D341Med (cell line): ENCODE measurements around the gene RAB3GAP2.
"Not testable (repeated sequence)": the region's sequence is repeated elsewhere in the genome, so short reads cannot be mapped to it uniquely, and the experiment has no call there.

Source experiments
- DNase-seq: peaks from one replicate; pipeline ENCODE4 v3.0.0; 2012; ENCODE audit warnings: low spot score

The RAB3GAP2 gene

GRCh38 chr1:220236278-220236677 lies 36.0 kb downstream of the RAB3GAP2 start:
- DNase-seq, result not testable (repeated sequence)

DNA sequence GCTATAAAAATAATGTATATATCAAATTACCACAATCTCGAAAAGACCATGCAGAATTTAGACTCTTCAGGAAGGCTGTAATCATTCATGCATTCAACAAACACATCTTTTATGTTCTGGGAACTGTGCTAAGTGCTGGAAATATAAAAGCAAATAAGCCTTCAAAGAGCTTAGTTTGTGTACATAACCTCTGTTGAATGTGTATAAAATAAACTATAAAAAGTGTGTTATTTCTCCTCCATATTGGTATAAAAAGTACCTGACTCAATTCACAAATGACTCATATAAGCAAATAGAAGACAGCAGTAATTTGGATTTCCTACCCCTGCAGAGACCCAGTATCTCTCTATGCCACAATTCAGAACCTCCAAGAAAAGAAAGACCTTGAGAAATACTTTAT lies 36.8 kb downstream of the RAB3GAP2 start:
- no peak for DNase-seq

DNA sequence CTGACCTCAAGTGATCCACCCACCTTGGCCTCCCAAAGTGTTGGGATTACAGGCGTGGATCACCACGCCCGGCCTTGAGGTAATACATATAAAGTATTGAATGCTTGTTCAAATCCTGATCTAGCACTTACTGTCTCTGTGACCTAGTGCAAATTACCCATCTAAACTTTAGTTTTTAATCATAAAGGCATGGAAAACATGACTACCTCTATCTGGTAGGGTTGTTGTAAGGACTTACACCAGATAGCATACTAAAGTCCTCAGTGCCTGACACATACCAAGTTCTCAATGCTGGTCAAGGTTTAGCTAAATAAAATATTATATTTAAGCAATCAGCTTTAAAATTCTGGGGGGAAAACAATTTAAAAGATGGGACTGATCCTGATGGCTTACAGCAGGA lies 38.3 kb downstream of the RAB3GAP2 start:
- DNase-seq, result no peak

DNA sequence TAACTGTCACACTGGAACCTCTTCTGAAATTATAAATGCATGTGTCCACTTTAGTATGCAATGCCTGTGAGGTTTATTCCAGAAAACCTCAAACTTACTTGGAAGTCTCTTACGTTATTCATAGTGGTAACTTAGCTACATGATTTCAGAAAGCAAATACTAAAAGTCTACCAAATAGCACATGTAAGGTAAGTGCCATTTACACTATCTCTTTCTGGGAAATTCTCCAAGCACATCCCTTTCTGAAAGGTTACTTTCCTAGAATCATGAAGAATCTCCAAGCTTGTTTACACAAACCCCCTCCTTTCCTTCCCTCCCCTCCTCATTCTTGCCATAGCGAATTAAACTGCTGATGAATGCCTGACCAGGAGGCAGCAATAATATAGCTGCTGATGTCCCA lies 42.5 kb downstream of the RAB3GAP2 start:
- DNase-seq, result no peak

- no peak for DNase-seq
Measured at GRCh38 chr1:220227393-220227792, 44.9 kb downstream of the RAB3GAP2 start.

DNA sequence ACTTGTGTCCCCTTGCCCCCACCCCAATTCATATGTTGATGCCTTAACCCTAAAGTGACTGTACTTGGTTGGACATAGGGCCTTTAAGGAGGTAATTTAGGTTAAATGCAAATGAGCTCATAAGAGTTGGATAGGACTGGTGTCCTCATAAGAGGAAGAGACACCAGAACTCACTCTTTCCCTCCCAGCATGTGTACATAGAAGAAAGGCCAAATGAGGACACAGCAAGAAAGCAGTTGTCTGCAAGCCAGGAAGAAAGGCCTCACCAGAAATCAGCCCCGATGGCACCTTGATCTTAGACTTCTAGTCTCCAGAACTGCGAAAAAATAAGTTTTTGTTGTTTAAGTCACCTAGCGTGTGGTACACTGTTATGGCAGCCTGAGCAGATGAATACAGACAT lies 45.5 kb downstream of the RAB3GAP2 start:
- no peak for DNase-seq

GRCh38 chr1:220225957-220226356 lies 46.3 kb downstream of the RAB3GAP2 start:
- no peak for DNase-seq

- no peak for DNase-seq
Measured at GRCh38 chr1:220224611-220225124, 47.6 kb downstream of the RAB3GAP2 start.

DNA sequence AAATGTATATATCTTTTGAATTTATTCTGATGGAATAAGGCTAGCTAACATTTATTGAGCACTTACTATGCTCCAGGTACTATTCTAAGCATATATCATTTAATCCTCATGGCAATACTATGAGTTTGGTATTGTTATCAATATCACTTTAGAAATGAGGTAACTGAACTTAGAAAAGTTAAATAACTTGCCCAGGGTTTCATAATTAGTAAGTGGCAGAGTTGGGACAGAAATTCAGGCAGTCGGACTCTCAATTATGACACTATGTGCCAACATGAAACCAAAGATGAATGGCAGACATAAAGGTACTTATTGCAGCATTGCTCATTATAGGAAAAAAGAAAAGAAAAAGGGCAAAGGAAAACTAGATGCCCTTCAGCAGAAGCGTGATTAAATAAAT lies 48.2 kb downstream of the RAB3GAP2 start:
- DNase-seq, result no peak

- DNase-seq, result no peak
Measured at GRCh38 chr1:220222939-220223338, 49.3 kb downstream of the RAB3GAP2 start.

DNA sequence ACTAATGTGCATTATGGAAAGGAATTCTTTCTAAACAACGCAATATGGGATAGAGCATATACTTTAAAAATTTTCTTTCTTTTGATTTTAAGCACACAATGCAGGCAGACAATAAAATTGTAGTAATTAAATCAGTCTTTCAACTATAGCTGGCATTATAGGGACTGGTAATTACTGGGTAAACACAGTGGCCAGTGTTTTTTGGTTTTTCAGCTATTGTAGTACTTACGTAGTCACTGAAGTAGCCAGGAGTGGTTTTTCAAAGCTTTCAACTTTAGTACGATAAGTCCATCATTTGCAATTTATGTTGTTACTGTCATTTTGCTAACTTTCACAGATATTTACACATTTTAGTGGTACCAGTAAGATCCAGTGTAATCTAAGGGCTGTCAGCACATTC lies 50.6 kb downstream of the RAB3GAP2 start:
- no peak for DNase-seq

GRCh38 chr1:220221269-220221668 lies 51.0 kb downstream of the RAB3GAP2 start:
- no peak for DNase-seq

DNA sequence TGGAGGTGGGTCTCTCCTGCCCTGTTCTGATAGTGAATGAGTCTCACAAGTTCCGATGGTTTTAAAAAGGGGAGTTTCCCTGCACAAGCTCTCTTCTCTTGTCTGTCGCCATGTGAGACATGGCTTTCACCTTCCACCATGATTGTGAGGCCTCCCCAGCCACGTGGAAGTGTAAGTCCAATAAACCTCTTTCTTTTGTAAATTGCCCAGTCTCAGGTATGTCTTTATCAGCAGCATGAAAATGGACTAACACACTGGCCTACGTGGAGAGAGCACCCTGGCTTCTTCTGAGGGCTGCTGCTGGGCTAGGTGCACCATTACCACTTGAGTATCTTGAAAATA lies 51.6 kb downstream of the RAB3GAP2 start:
- DNase-seq, result not testable (repeated sequence)

- no peak for DNase-seq
Measured at GRCh38 chr1:220219865-220220698, 52.2 kb downstream of the RAB3GAP2 start.

DNA sequence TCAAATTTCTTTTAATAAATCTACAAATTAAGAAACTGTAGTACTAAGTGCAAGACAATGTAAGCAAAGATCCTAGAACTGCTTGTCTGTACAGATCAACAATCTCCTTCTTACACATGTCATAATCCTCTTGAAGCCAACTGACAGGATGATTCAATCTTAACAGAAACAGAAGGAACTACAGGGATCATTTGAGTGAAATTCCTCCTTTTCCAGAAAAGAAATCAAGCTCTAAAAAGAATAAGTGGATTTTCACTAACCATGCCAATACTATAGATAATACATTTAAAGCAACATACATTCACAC lies 53.2 kb downstream of the RAB3GAP2 start:
- DNase-seq, result no peak

GRCh38 chr1:220218397-220219135 lies 53.7 kb downstream of the RAB3GAP2 start:
- DNase-seq, result peak; percentile 67

DNA sequence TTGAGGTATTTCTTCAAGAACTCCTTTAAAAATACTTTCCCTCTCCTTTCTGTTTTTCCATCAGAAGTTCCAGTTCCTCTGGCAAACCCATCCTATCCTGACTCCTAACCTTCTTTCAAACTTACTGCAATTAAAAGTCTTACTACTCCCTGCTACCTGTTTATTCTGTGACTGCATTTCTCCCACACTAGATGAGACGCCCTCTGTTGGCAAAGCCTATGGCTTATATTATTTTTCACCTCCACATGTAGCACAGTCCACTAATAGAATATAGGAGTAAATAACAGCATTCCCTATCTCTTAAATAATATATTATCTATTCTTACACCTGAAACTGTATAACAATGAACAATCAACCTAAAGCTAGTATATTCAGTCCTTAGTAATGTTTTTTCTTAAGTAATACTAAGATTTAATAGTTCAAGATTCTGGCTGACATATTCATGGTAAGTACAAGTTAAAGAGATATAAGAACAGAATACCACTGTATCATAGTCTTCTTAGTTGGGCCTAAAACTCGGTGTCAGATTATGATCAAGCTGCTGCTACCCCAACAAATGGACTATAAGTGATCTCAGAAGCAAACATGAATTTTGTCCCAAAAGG lies 54.8 kb downstream of the RAB3GAP2 start:
- peak; percentile 42 for DNase-seq

DNA sequence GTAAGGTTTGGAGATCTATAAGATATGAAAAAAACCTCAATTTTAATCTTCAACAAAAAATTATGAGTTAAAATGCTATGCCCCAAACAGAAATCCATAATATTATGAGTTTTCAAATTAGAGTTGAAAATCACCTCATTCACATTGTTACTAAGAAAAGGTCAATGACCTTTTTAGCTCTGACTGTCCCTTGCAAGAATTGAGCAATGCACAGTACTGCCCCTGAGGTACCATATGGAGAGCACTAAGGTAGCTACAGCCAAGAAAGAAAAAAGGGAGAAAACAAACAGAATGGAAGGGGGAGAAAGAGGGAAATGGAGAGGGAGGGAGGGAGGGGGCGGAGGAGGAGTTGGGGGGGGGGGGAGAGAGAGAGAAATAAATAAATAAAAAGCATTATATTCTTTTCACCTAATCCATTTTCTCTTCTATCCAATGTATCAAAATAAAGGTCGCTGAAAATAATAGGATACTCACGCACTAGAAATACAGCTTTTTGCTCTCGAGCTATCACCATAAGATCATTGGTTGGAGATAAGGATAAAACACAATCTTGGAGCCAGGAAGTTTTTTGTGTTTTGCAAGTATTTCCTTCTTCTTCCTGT lies 58.8 kb downstream of the RAB3GAP2 start:
- DNase-seq, result no peak

DNA sequence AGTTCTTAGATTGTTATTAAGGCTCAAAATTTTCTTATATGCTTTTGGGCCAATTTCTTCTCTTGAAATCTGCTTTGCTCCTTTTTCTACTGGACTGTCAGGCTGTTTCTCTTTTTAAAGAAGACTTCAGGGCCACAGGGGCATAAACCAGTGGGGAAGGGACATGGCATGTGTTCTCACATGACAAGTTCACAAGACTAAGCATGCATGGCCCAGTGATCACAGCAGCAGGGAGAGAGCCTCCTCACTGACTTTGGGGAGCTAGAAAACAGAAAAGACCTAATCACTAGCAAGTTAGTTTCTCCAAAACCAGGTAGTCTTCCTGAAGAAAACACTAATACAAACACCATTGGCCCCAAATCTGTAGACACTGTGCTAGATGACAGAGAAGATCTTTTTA lies 64.8 kb downstream of the RAB3GAP2 start:
- no peak for DNase-seq

GRCh38 chr1:220204758-220205157 lies 67.5 kb downstream of the RAB3GAP2 start:
- not testable (repeated sequence) for DNase-seq

DNA sequence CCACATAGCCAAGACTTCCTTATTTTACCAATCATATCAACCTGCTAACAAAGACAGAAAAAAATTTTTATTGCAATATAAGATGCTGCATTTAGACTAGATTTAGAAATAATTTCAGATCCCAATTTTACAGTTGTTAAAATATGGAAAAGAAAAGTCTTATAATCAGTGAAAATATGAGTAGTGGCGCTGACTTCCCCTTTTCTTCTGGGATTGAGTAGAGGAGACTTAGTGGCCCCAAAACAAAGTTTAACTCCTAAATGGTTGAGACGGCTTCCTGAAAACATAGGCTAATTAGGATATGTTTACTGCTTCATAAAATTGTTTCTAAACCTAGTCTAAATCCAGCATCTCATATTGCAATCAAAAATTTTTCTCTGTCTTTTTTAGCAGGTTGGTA lies 68.4 kb downstream of the RAB3GAP2 start:
- DNase-seq, result no peak

DNA sequence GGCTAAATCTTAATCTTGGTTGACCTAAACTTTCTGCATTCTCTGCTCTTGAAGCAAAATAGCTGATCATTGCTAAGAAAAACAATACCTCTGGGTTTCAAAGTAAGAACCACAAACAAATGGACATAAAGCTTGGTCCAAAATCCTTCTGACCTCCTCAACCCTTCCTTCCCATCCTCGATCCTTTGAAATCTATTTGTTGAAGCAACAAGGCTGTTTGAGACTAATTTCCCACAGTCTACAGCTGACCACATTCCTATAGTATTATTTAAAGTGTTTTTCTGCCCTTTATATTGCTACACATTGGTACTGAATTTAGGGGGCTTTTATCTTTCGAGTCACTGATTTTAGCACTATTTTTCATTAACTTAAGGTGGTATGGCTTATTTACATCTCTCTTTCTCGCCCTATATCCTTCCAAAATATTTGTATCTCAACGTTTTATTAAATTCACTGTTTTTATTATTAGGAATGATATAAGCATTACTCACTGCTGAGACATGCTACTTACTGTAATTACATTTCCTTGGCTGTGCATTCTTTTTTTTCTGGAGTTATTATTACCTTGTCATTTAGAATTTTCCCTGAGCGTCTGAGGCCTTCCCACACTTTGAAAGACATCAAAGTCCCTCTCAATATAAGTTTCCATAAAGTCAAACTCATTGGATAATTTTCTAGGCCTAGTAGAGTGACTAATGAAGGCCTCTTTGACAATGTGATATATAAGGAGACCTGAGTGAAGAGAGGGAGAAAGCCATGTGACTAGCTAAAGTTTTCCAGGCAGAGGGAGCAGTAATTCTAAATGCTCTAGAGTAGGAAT lies 73.9 kb downstream of the RAB3GAP2 start:
- DNase-seq, result no peak
